ENCODE measurements around the gene TBX3.

DNA sequence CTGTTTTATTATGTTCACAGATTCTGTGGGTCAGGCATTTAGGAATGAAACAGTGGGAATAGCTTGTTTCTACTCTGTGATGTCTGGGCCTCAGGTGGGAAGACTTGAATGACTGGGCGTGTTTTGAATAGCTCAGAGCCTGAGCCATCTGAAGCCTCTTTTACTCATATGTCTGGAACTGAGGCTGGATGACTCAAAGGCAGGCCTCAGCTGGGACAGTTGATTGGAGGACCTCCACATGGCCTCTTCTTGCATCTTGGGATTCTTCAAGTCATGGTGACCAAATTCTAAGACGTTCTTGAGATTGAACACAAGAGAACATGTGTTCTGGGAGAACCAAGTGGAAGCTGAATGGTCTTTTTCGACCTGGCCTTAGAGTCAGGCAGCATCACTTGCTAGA lies 45.8 kb upstream of the TBX3 start:
- TF ChIP-seq, protein P1, sequence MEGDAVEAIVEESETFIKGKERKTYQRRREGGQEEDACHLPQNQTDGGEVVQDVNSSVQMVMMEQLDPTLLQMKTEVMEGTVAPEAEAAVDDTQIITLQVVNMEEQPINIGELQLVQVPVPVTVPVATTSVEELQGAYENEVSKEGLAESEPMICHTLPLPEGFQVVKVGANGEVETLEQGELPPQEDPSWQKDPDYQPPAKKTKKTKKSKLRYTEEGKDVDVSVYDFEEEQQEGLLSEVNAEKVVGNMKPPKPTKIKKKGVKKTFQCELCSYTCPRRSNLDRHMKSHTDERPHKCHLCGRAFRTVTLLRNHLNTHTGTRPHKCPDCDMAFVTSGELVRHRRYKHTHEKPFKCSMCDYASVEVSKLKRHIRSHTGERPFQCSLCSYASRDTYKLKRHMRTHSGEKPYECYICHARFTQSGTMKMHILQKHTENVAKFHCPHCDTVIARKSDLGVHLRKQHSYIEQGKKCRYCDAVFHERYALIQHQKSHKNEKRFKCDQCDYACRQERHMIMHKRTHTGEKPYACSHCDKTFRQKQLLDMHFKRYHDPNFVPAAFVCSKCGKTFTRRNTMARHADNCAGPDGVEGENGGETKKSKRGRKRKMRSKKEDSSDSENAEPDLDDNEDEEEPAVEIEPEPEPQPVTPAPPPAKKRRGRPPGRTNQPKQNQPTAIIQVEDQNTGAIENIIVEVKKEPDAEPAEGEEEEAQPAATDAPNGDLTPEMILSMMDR (IDR thresholded peaks at IDR 0.05), result no peak
- no peak for TF ChIP-seq POLR2A (IDR thresholded peaks at IDR 0.05)
- no peak for TF ChIP-seq EP300 (IDR thresholded peaks at IDR 0.05)
